Activated CD8-positive, alpha-beta memory T cell treated with anti-CD3 and anti-CD28 coated beads for 36 hours (primary cell): ENCODE results near the gene HOXB5. TPM values are rescaled to one million over a fixed set of nuclear protein-coding genes. Genes with fewer than 3 reads are reported as not detected.

ENCODE experiments used
- CTCF ChIA-PET: fragments of 350-600 bp; sonication (Branson Sonifier 250); formaldehyde crosslinking; loops from one replicate; lab custom pipeline; 2021; ENCODE audit warnings: antibody characterized with exemption; lab: Charles Lee
- POLR2A ChIA-PET: fragments of 350-600 bp; sonication (Branson Sonifier 250); formaldehyde crosslinking; loops from one replicate; lab custom pipeline; 2021; ENCODE audit warnings: antibody characterized with exemption; lab: Charles Lee
- total RNA-seq, 2 experiments: library from RNA; stranded (reverse); gene quantifications; one replicate each; pipeline ENCODE4 v1.2.3, GENCODE V29; 2021

HOXB5 gene
- total RNA-seq, 2 experiments from 2014 or later, result not detected

DNA sequence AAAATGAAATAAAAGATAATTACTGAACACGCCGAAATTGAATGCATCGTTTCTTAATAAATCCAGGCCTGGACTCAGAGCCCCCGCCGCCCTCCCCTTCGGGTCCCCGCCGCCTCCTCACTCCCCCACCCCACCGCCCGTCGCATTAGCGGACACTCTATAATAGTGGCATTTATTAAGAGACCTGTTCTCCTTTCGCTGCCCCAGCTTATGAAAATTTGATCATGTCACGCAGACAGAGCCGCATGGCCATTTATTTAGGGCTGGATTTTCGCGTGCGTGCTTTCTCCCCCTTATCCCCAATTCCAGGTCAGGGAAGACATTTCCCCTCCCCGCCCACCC lies 42.4 kb downstream of the HOXB5 start:
- POLR2A ChIA-PET, result no interaction called here
- CTCF ChIA-PET, result interaction anchor here (1.1 kb wide), 1 partner anchor 10 kb away, joined by 3 read pairs; no protein-coding TSS in a partner anchor

DNA sequence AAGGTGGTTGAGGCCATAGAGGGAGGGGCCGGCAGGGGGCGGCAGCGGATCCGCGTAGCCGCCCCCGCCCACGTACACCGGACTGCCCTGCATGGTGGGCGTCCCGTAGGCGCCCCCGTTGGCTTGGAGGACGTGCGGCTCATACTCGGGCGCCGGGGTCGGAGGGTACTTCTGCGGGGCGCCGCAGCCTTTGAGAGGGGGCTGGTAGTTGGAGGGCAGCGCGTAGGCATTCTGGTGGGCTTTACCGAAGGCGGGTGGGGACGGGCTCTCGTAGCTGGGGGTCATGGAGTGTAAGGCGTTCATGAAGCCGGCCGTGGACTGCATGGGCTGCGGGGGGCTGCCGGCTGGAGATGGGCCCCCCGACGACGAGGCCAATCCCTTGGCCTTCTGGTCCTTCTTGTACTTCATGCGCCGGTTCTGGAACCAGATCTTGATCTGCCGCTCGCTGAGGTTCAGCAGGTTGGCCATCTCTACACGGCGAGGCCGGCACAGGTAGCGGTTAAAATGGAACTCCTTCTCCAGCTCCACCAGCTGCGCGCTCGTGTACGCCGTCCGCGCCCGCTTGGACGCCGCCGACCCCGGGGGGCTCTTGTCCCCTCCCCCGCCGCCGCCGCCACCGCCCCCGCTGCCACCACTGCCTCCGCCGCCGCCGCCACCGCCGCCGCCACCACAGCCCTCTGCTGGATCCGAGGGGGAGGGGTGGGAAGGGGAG lies 42.9 kb downstream of the HOXB5 start:
- ChIA-PET CTCF (no interaction called here), POLR2A (no interaction called here)

DNA sequence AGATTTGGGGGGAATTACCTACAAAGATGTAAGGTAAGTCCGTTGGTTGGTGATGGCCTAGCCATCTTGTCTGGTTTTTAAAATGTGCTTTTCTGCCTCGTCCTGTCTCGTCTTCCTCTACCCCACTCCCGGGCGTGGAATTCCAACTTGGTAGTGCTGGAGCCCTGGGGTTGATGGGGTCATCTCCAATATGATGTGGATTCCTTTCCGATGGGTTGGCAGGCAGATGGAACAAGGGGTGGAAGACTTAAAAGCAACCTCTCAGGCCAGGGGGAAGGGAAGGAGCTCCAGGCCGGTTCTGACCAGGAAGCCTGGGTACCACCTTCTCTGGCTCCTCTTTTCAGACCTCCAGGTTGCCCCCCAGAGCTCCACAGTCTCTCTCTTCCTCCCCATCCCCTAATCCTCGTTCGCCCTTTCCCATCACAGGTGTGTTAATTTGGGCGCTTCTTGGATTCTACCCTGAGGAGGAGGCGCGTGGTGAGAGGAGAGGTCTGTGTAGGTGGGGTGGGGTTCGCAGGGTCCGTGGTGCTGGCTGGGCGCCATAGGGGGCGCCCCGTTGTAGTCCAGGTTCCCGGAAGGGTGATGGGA lies 43.6 kb downstream of the HOXB5 start:
- ChIA-PET POLR2A (no interaction called here), CTCF (no interaction called here)

DNA sequence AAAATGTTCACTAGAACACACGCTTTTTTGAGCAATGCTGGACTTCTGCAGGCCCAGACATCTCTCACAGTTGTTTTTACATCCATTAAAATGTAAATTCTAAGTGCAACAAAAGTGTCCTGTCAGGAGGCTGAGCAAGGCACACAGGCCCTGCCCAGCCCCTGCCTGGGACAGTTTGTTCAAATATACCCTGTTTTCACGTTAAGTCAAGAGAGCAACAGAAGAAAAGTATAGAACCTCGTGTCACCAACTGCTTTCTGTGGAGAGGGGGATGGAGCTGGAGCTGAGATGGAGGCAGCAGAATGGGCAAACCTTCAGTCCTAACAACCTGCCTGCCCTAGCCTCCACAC lies 44.3 kb downstream of the HOXB5 start:
- CTCF ChIA-PET, result interaction anchor here (1.0 kb wide), 1 partner anchor 38 kb away, joined by 3 read pairs; no protein-coding TSS in a partner anchor
- POLR2A ChIA-PET, result no interaction called here

DNA sequence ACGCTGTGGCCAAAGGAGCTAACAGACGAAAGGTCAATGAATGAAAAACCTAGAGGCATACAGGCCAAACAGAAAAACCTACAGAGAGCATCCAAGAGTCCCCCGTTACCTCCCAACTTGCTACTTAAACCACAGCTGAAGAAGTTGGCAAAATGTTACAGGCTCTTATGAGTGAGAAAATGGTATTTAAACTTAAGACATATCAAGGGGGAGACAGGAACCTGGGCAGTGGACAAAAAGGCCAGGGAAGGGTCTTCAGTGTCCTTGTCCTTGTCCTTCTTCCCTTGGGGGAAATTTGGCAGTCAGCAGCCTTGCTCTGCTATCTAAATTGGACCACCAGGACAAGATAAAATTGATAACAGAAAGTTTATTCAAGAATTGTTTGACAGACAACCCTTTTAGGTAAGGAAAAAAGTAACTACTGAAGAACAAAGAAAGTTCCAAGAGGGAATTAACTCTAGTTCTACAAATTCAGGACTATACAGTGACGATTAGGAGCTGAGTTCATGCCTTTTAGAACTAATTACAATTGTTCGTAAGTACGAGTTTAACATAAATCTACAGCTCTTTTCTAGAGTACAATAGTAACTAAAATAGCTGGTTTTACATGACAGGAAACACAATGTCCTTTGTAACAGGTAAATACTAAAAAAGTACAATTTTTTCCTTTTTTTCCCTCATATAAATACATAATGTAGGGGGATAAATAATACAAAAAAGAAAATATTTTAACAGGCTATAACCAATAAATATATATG lies 44.9 kb downstream of the HOXB5 start:
- POLR2A ChIA-PET, result no interaction called here
- CTCF ChIA-PET, result interaction anchor here (1.0 kb wide), 1 partner anchor 39 kb away, joined by 3 read pairs; no protein-coding TSS in a partner anchor

DNA sequence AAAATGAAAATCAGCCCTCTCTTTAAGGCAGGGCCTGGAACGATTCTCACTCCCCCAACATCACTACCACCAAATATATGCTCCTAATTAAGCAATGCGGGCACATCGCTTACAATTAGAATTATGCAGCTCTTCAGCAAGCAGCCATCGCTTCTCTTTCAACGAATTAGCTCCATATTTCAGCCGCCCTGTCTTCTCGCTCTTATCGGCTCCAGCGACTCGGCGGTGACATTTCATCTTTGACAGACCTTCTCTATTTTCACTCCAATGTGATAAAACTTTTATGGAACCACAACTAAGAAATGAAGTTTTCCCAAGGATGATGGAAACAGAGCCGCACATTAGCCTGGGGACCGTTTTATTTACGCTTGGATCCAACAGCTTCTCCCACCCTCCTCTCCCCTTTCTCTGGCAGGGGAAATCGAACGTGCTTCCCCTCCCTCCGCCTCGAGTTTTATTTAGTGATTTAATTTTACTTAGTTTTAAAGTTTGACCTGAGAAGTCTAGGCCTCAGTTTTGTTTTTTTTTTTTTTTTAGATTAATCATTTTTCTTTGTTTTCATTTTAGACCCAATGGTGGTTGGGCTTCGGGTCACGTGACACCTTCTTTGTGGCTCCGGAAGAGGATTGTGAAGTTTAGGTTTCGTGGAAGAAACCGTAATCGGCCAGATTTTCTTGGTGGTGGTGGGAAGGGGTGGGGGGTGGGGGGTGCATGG lies 45.6 kb downstream of the HOXB5 start:
- ChIA-PET POLR2A (no interaction called here), CTCF (no interaction called here)

DNA sequence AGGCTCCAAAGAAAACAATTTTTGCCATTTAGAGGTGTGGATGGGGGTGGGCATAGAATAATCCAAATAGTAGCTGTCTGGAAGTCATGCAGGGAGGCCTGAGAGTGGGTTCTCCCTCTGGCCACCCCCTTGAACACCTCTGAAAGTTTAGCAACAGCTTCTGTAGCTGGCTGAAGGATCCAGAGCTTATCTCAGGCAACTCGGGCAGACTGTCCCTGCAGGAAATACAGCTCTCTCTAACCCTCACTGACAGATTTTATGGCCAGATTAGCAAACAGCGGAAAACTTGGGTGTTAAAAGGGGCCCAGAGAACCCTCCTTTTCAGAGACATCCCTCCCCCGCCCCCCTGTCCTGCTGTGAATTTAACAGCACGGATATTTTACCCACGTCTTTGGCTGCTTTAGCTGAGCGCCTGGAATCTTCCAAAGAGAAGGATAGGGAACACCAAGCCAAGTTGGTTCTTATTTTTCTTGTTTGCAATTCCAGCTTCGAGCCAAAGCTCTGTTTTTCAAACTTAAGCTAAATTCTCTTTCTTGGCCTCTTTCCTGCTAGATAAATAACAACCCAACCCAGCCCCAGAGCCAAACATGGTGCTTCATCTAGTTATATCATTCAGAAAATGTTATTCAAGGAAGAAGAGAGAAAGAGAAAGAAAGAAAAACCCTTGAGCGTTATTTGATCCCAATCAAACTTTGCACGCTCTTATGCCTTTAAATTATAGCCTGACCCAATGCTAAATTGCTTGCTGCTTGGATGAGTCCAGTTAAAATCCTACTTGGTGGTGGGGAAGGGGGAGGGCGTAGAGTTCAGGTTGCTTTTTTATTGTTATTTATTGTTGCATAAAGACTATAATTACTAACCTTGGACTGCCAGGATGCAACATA lies 46.4 kb downstream of the HOXB5 start:
- POLR2A ChIA-PET, result interaction anchor here (0.6 kb wide), 1 partner anchor 10 kb away, joined by 3 read pairs; no protein-coding TSS in a partner anchor

DNA sequence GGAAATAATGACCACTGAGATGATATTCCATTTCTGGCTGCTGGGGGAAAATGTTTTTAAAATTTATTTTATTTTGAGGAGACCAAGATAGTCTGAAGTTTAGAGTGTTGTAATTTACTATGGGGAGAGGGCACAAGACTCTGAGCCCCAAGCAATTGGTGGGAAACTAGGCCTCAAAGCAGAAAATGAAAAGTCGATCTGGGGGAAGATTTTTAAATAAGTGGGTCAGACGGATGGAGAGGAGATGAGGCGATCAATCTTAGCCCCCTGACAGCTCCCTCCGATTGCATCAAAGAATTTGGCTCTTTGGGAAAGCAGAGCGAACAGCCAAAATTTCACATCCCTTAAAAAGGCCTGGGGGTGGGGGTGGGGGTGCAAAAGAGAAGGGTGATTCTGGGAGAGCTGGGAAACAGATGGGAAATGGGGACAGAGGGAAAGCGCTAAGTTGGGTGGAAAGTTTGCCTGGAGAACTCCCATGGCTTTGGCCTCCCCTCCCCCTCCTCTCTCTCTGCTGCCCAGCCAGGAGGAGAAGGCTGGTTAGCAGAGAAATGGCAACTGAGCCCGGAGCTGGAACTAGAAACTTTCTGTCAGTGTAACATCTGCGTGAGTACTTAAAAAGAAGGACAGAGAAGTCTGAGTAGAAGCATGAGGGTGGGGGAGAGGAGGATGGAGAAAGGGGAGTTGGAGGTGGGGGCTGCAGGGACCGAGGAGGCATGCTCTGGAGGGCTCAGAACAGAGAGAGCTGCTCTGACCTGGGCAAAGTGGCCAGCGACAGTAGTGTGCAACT lies 47.2 kb downstream of the HOXB5 start:
- POLR2A ChIA-PET, result interaction anchor here (0.6 to 0.7 kb wide), 2 partner anchors 66 to 76 kb away, joined by 3 read pairs; no protein-coding TSS in a partner anchor
- CTCF ChIA-PET, result interaction anchor here (0.6 to 0.7 kb wide), 2 partner anchors 37 to 71 kb away, joined by 3 read pairs; no protein-coding TSS in a partner anchor

More for the DNA sequence above, 46.4 kb downstream of the HOXB5 start:
- CTCF ChIA-PET, result interaction anchor here (0.6 to 0.7 kb wide), 2 partner anchors 36 to 70 kb away, joined by 3 read pairs; no protein-coding TSS in a partner anchor

DNA sequence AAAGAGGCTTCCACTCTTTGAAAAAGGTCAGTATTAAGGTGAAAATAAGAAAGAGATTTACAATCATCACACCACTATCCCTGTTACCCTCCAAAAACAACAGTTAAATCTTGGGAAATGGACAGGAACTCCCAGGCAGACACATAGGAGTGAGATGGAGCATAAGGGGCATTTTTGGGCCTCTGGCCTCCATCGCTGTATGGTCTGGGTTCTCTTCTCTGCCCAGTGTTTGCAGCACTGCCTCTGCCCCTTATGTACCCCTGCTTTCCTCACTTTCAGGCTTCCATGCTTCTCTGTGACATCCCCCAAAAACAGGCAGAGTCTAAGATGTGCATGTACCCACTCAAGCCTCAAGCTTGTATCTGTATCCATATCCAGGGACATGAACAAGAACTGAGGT lies 48.0 kb downstream of the HOXB5 start:
- POLR2A ChIA-PET, result no interaction called here
- CTCF ChIA-PET, result no interaction called here

DNA sequence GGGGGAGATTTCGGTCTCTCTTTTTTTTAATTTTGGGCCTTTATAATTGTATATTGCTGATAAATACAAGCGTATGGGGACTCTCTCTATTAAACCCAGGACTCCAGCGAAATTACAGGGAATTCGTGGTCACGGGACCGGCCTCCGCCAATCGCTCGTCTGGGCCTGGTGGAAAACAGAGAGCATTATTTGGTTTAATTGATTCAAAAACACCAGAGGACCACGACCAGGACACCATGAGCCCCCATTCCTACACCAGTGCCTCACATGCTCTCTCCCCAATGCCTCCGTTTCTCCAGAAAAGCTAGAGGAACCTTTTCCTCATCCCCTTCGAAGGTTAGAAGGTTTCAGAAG lies 48.6 kb downstream of the HOXB5 start, which contains the start of gene HOXB2:
Gene HOXB2 (minus strand): TSS at position 88 of the 354 bp plus-strand sequence. CDS start 198 bp downstream, outside the sequence.
- POLR2A ChIA-PET, result no interaction called here
- CTCF ChIA-PET, result no interaction called here

DNA sequence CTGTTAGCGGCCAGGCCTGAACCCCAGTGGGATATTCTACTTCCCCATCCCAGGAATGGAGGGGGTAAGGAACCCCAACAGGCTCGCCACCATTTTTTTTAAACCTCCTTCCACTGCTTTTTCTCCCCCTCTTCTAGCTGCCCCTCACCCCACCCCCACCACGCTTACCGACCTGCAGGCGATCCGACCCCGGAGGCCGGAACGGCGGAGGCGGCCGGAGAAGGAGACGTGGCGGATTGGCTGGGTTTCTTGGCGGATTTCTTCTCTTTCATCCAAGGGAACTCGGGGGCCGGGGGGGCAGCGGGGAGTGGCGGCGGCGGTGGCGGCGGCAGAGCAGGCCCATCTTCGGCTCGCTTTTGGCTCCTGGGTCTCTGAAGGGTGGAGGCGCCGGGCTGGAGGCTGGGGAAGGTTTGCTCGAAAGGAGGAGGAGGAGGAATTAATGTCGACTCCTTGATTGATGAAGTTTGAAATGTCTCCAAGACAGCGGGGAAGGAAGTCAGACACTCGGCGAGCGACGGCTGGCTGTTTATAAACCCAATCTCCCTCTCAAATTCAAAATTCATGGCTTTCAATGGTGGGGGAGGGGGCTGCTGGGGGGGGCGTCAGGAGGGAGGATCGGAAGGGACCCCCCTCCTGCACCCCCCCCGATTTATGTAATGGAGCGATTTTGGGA lies 49.1 kb downstream of the HOXB5 start:
- ChIA-PET CTCF (interaction anchor here (0.7 kb wide), 1 partner anchor 33 kb away, joined by 3 read pairs; no protein-coding TSS in a partner anchor), POLR2A (interaction anchor here (0.6 kb wide), 1 partner anchor 56 kb away, joined by 5 read pairs; no protein-coding TSS in a partner anchor)

DNA sequence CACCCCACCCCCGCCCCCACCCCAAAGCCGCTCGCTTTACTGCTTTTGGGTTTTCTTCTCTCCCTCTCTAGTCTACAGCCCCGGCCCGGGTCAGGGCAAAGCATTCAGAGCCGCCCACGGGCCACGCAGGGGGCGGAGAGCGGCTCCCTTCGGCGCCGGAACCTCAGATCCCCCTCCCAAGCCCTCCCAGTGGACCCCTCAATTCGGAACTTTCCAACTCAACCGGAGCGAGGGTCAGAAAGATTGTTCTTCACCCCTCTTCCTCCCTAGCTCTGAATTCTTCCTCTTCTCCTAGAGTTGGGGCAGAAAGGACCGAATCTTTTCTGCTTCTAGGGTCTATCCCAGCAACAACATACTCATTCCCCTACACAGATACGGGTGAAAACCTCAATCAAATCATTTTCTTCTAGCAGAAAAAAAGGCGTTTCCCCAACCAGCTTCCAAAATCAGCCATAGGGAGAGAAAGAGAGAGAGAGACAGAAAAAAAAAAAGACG lies 49.7 kb downstream of the HOXB5 start:
- POLR2A ChIA-PET, result no interaction called here
- CTCF ChIA-PET, result interaction anchor here (0.6 to 0.7 kb wide), 2 partner anchors 33 to 173 kb away, joined by 3 to 4 read pairs; no protein-coding TSS in a partner anchor

DNA sequence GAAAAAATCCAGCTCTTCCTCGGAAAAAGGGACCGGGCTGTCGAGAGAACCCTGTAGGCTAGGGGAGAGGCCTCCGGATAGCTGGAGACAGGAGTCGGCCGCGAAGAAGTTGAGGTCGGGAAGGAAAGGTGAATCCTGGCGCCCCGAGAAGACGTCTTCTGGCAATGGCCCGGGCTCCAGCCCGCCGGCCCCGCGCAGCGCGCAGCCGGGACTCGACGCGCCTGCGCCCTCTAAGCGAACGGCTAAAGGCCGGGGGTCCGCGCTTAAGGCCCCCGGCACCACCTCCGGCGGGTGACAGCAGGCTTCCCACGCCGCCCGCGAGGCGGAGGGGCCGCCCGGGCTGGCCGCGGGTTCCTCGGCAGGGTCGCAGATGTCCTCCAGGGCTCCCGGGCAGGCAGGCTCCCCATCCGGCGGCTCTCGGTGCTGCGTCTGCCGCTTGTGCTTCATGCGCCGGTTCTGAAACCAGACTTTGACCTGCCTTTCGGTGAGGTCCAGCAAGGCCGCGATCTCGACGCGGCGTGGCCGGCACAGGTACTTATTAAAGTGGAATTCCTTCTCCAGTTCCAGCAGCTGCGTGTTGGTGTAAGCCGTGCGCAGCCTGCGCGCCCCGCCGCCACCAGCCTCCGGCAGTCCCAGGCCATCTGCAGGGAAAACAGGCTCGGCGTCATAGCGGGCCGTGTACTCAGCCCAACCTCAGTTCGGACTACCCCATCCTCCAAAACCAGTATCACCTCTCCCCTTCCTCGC lies 50.3 kb downstream of the HOXB5 start:
- ChIA-PET POLR2A (no interaction called here), CTCF (interaction anchor here (0.6 to 0.7 kb wide), 2 partner anchors 32 to 172 kb away, joined by 3 to 4 read pairs; no protein-coding TSS in a partner anchor)

DNA sequence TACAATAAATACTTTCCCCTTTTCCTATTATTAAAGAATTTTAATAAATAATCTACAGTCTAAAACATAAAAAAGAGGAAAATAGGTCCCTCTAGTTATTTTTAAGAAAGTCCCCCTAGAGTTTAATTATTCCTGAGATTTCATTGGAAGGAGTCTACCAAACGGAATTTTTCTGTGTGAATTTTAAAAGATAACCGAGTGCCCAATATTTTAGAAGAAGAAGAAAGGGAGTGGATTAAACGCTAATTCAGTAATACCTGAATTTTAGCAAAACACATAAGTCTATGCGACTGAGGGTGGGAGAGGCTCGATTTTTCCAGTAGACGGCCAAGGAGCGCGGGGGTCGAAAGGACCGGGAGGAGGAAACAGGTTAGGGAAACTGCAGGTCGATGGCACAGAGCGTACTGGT lies 50.9 kb downstream of the HOXB5 start:
- CTCF ChIA-PET, result no interaction called here

DNA sequence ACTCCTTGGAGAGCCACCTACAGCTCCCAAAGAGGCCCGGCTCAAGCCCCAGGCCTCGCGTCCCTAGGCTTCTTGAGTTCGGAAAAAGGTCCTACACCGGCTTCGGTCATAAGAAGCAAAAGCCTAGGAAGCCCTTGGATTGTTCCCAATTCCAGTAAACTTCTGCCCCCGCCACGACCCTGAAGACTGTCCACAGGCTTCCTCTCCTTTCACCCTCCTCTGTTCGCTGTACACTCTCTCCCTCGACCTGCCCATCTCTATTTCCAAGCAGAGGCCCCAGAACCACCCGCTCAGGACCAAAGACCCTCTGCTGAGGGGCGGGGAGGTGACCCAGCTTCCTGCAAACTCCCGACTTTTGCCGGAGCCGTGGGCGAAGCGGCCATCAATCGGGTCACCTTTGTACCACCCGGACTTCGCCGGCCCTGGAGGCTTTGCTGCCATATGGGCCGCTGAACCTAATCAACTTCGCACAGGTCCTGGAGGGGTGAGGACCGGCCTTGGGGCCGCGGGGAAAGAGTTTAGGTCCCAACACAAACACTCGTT lies 51.4 kb downstream of the HOXB5 start:
- ChIA-PET POLR2A (no interaction called here), CTCF (interaction anchor here (1.0 kb wide), 1 partner anchor 10 kb away, joined by 3 read pairs; no protein-coding TSS in a partner anchor)

More for the DNA sequence above, 50.9 kb downstream of the HOXB5 start:
- POLR2A ChIA-PET, result no interaction called here
